Breast epithelium (tissue), 4 donors: Measurements from ENCODE around the gene AGO3. TPM values are rescaled to one million over a fixed set of nuclear protein-coding genes. Genes with fewer than 3 reads are reported as not detected.

ENCODE experiments used
- DNase-seq, 2 donors: peaks; one replicate each; pipeline ENCODE4 v3.0.0-alpha.2; 2019; ENCODE audit warnings: low spot score in 2 of 2
- H3K27ac ChIP-seq, 2 donors: fragments of 200-600 bp; sonication (generic) in 1 of 2; one replicate each; pipeline ENCODE4 v1.5.1; 2016 to 2019; ENCODE audit warnings: mild to moderate bottlenecking in 1 of 2
- H3K27me3 ChIP-seq, 2 donors: fragments of 200-600 bp; sonication (generic) in 1 of 2; one replicate each; pipeline versions ENCODE4 v1.5.1 to v1.6.0; 2017 to 2019; ENCODE audit warnings: control low read depth in 1 of 2, mild to moderate bottlenecking in 1 of 2
- H3K36me3 ChIP-seq: fragments of 200-600 bp; one replicate; pipeline ENCODE4 v1.5.1; 2019
- H3K4me1 ChIP-seq, 2 donors: fragments of 200-600 bp; sonication (generic); one replicate each; pipeline ENCODE4 v1.5.1; 2016 to 2019; ENCODE audit warnings: control low read depth in 1 of 2
- H3K4me3 ChIP-seq, 3 donors: fragments of 200-600 bp; sonication (generic); 1 replicate in 2 of 3; 2 replicates in 1 of 3; pipeline ENCODE4 v1.5.1; 2016 to 2019; ENCODE audit warnings: mild to moderate bottlenecking in 3 of 3, moderate library complexity in 2 of 3
- H3K9me3 ChIP-seq, 2 donors: fragments of 200-600 bp; sonication (generic) in 1 of 2; one replicate each; pipeline ENCODE4 v1.5.1; 2016 to 2019; ENCODE audit warnings: control low read depth in 1 of 2
- CTCF ChIP-seq, 3 donors: fragments of 450-650 bp; IDR thresholded peaks; one replicate each; pipeline ENCODE4 v1.5.1; 2016 to 2017; ENCODE audit warnings: antibody characterized with exemption in 3 of 3, mild to moderate bottlenecking in 3 of 3, moderate library complexity in 3 of 3
- POLR2A ChIP-seq: fragments of 450-650 bp; IDR thresholded peaks from one replicate; pipeline ENCODE4 v1.6.1; 2016; ENCODE audit warnings: antibody characterized with exemption, mild to moderate bottlenecking, moderate library complexity
- POLR2AphosphoS5 ChIP-seq, 3 donors: sonication (generic); formaldehyde crosslinking; IDR thresholded peaks; one replicate each; pipeline ENCODE4 v1.6.1; 2017; ENCODE audit warnings: antibody characterized with exemption in 3 of 3
- intact Hi-C: fragments of 100-400 bp; cut with DNase I; formaldehyde crosslinking; loops from one replicate; pipeline ENCODE4 v1.15.1; 2023; ENCODE audit warnings: low total_unique reads
- total RNA-seq, 3 donors: library from RNA; depleted of rRNA; stranded (reverse); fragments of >200 nt; gene quantifications; one replicate each; pipeline ENCODE4 v1.1.0, GENCODE V29; 2016

Gene AGO3
- total RNA-seq, 3 donors from 2014 or later, result 28.2 TPM

GRCh38 chr1:36091141-36091540 lies 160.2 kb downstream of the AGO3 start:
- Histone ChIP-seq H3K27me3 (no peaks in the 10 kb centered on the region), H3K4me3 (no peak overlapping the region), H3K27ac (peak overlapping the region in 1 of 2 donors; percentile 10), H3K36me3 (no peaks in the 10 kb centered on the region), H3K4me1 (peaks cover 9 to 24% of the 10 kb centered on the region in 2 donors), H3K9me3 (no peaks in the 10 kb centered on the region)
- no peak for DNase-seq
- no peak for TF ChIP-seq POLR2A
- no peak for TF ChIP-seq POLR2AphosphoS5 (IDR thresholded peaks at IDR 0.05)
- no peak for TF ChIP-seq CTCF (IDR thresholded peaks at IDR 0.05)
- intact Hi-C loops, result no loop called here

- Histone ChIP-seq H3K27me3 (no peaks in the 10 kb centered on the region), H3K9me3 (no peaks in the 10 kb centered on the region), H3K27ac (peak overlapping the region in 1 of 2 donors; percentile 79), H3K36me3 (no peaks in the 10 kb centered on the region), H3K4me3 (no peak overlapping the region), H3K4me1 (peaks cover 9 to 24% of the 10 kb centered on the region in 2 donors)
- no peak for TF ChIP-seq POLR2AphosphoS5 (IDR thresholded peaks at IDR 0.05)
- no peak for TF ChIP-seq CTCF (IDR thresholded peaks at IDR 0.05)
- TF ChIP-seq POLR2A, result no peak
- no peak for DNase-seq
- intact Hi-C loops, result no loop called here
Measured at GRCh38 chr1:36091698-36092097, 160.8 kb downstream of the AGO3 start.

GRCh38 chr1:36092166-36092797 lies 161.4 kb downstream of the AGO3 start:
- no peak for DNase-seq
- Histone ChIP-seq H3K4me1 (peaks cover 9 to 24% of the 10 kb centered on the region in 2 donors), H3K9me3 (no peaks in the 10 kb centered on the region), H3K27ac (peak overlapping the region; percentile 79 to 85), H3K27me3 (no peaks in the 10 kb centered on the region), H3K4me3 (no peak overlapping the region), H3K36me3 (no peaks in the 10 kb centered on the region)
- TF ChIP-seq POLR2A (no peak), POLR2AphosphoS5 (IDR thresholded peaks at IDR 0.05) (no peak), CTCF (IDR thresholded peaks at IDR 0.05) (no peak)
- intact Hi-C loops, result no loop called here

- Histone ChIP-seq H3K36me3 (no peaks in the 10 kb centered on the region), H3K9me3 (no peaks in the 10 kb centered on the region), H3K27me3 (no peaks in the 10 kb centered on the region), H3K4me1 (peaks cover 9 to 24% of the 10 kb centered on the region in 2 donors), H3K4me3 (no peak overlapping the region), H3K27ac (peak overlapping the region; percentile 79 to 85)
- DNase-seq, result no peak
- no peak for TF ChIP-seq POLR2A
- TF ChIP-seq POLR2AphosphoS5 (IDR thresholded peaks at IDR 0.05), result no peak
- no peak for TF ChIP-seq CTCF (IDR thresholded peaks at IDR 0.05)
- intact Hi-C loops, result no loop called here
Measured at GRCh38 chr1:36092798-36093185, 161.9 kb downstream of the AGO3 start.

- Histone ChIP-seq H3K9me3 (no peaks in the 10 kb centered on the region), H3K27me3 (no peaks in the 10 kb centered on the region), H3K27ac (peak overlapping the region; percentile 79 to 85), H3K36me3 (no peaks in the 10 kb centered on the region), H3K4me3 (no peak overlapping the region), H3K4me1 (peaks cover 9 to 24% of the 10 kb centered on the region in 2 donors)
- no peak for DNase-seq
- intact Hi-C loops, result no loop called here
- no peak for TF ChIP-seq CTCF (IDR thresholded peaks at IDR 0.05)
Measured at GRCh38 chr1:36093226-36093625, 162.3 kb downstream of the AGO3 start.
